OCI-LY3 (cell line): ENCODE measurements around the gene AMIGO2.

Experiments
- H2AFZ ChIP-seq: fragments of 200-600, 300-600 bp; shearing (Covaris generic); 2 replicates; pipeline ENCODE4 v1.6.0; 2014; ENCODE audit warnings: antibody characterized with exemption, low read depth, low read length
- H3K27ac ChIP-seq: fragments of 200-600, 300-600 bp; sonication (generic); 2 replicates; pipeline ENCODE4 v1.5.1; 2014; ENCODE audit warnings: mild to moderate bottlenecking, low read length, moderate library complexity, mixed read lengths
- H3K27me3 ChIP-seq: fragments of 200-600, 300-600 bp; sonication (generic); 2 replicates; pipeline ENCODE4 v1.6.1; 2014; ENCODE audit warnings: low read depth, low read length, mixed read lengths
- H3K36me3 ChIP-seq: fragments of 200-600, 300-600 bp; sonication (generic); replicated peaks from 2 replicates; pipeline ENCODE3; 2014; ENCODE audit warnings: low read depth, low read length, mixed read lengths
- H3K4me1 ChIP-seq: fragments of 300-600, 200-600 bp; sonication (generic); 2 replicates; pipeline ENCODE4 v1.6.1; 2014; ENCODE audit warnings: low read length, mixed read lengths
- H3K4me2 ChIP-seq: fragments of 200-600, 300-600 bp; sonication (generic); 2 replicates; pipeline ENCODE4 v1.6.1; 2014; ENCODE audit warnings: low read length, mixed read lengths
- H3K4me3 ChIP-seq: fragments of 300-600, 200-600 bp; sonication (generic); 2 replicates; pipeline ENCODE4 v1.5.1; 2014; ENCODE audit warnings: antibody characterized with exemption, mild to moderate bottlenecking, low read length, moderate library complexity
- H3K79me2 ChIP-seq: fragments of 300-600, 200-600 bp; shearing (Covaris generic); 2 replicates; pipeline ENCODE4 v1.6.1; 2014; ENCODE audit warnings: mild to moderate bottlenecking, low read length, mixed read lengths
- H3K9ac ChIP-seq: fragments of 300-600, 200-600 bp; shearing (Covaris generic); 2 replicates; pipeline ENCODE4 v1.6.0; 2014; ENCODE audit warnings: mild to moderate bottlenecking, low read length, moderate library complexity
- H3K9me3 ChIP-seq: fragments of 200-600, 300-600 bp; shearing (Covaris generic); 2 replicates; pipeline ENCODE4 v1.6.1; 2014; ENCODE audit warnings: low read length, mixed read lengths; ENCODE audit not compliant: insufficient read depth
- H4K20me1 ChIP-seq: fragments of 200-600, 300-600 bp; sonication (generic); 2 replicates; pipeline ENCODE4 v1.6.1; 2016; ENCODE audit warnings: low read length, mixed read lengths; ENCODE audit not compliant: insufficient read depth
- EZH2phosphoT487 ChIP-seq: fragments of 200-600 bp; shearing (Covaris generic); IDR thresholded peaks from 2 replicates; pipeline ENCODE4 v1.6.1; 2018; ENCODE audit warnings: antibody characterized with exemption, mixed run types, low read depth
- TF ChIP-seq, protein P1 (sequence below): fragments of 200-600, 300-600 bp; sonication (generic); IDR thresholded peaks from 2 replicates; pipeline ENCODE4 v1.5.1; 2014; ENCODE audit warnings: antibody characterized with exemption, low read length, low read depth

AMIGO2 gene

DNA sequence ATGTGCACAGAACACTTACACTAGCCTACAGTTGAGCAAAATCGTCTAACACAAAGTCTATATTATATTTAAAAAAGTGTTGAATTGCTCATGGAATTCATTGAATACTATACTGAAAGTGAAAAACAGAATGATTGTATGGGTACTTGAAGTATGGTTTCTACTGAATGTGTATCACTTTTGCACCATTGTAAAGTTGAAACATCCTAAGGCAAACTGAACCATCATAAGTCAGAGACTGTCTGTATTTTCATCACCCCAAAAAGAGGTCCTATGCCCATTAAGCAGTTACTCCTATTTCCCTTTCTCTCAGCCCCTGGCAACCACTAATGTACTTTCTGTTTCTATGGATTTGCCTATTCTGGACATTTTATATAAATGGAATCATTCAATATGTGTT lies 4.4 kb upstream of the AMIGO2 start:
- H3K9ac ChIP-seq: no peak overlapping the region

DNA sequence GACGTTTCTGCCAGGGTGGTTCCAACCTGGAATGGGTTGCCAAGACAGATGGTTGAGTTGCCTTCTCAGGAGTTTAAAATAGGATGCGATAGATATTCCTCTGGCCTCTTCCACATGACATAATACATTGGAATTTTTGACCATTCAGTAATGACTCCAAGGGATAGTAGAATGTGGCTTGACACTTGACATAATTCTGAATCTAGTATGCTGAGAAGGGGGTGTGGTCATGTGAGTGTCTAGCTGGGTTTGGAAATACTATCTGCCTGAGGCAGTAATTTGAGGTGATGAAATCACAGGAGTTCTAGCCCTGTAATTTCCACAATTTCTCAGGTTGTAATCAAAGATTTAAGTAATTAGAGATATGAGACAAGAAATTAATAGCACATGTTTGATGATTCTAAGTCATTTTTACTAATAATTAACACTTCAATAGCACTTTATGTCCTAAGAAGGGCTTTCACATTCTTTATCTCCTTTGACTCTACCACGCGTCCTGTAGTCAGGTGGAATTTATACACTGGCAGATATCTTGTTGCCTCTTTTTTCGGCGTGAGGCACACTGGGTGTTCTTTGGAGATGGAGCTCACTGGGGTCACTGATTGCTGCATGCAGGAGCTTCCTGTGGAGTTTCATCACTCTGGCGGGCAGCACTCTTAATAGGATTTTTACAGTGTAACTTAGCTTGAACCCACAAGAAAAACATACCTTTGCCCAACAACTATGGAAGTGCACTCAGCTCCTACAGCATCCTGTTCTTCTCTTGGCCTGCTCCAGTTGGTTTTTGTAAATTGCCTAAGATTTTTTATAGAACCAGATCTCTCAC lies 3.2 kb upstream of the AMIGO2 start:
- H3K36me3 ChIP-seq: peaks cover 12% of the 10 kb centered on the region
- H4K20me1 ChIP-seq: no peaks in the 10 kb centered on the region
- H2AFZ ChIP-seq: no peak overlapping the region
- TF ChIP-seq, protein P1, sequence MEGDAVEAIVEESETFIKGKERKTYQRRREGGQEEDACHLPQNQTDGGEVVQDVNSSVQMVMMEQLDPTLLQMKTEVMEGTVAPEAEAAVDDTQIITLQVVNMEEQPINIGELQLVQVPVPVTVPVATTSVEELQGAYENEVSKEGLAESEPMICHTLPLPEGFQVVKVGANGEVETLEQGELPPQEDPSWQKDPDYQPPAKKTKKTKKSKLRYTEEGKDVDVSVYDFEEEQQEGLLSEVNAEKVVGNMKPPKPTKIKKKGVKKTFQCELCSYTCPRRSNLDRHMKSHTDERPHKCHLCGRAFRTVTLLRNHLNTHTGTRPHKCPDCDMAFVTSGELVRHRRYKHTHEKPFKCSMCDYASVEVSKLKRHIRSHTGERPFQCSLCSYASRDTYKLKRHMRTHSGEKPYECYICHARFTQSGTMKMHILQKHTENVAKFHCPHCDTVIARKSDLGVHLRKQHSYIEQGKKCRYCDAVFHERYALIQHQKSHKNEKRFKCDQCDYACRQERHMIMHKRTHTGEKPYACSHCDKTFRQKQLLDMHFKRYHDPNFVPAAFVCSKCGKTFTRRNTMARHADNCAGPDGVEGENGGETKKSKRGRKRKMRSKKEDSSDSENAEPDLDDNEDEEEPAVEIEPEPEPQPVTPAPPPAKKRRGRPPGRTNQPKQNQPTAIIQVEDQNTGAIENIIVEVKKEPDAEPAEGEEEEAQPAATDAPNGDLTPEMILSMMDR: no peak
- TF ChIP-seq EZH2phosphoT487: no peak
- no peak overlapping the region for H3K4me2 ChIP-seq
- no peak overlapping the region for H3K4me3 ChIP-seq
- no peaks in the 10 kb centered on the region for H3K9me3 ChIP-seq
- peaks cover 24% of the 10 kb centered on the region for H3K79me2 ChIP-seq
- peaks cover 58% of the 10 kb centered on the region for H3K4me1 ChIP-seq
- no peaks in the 10 kb centered on the region for H3K27me3 ChIP-seq
- no peak overlapping the region for H3K27ac ChIP-seq
- no peak overlapping the region for H3K9ac ChIP-seq

More for the DNA sequence above, 4.4 kb upstream of the AMIGO2 start:
- Histone ChIP-seq H3K9me3 (no peaks in the 10 kb centered on the region), H3K36me3 (peaks cover 8% of the 10 kb centered on the region), H3K4me3 (no peak overlapping the region), H4K20me1 (no peaks in the 10 kb centered on the region), H2AFZ (no peak overlapping the region), H3K27ac (no peak overlapping the region), H3K27me3 (no peaks in the 10 kb centered on the region), H3K4me1 (peaks cover 51% of the 10 kb centered on the region), H3K4me2 (peak overlapping the region; percentile 72; the same call in 1 of the 2 replicates), H3K79me2 (peaks cover 12% of the 10 kb centered on the region)
- TF ChIP-seq EZH2phosphoT487: no peak
- TF ChIP-seq, protein P1: no peak

DNA sequence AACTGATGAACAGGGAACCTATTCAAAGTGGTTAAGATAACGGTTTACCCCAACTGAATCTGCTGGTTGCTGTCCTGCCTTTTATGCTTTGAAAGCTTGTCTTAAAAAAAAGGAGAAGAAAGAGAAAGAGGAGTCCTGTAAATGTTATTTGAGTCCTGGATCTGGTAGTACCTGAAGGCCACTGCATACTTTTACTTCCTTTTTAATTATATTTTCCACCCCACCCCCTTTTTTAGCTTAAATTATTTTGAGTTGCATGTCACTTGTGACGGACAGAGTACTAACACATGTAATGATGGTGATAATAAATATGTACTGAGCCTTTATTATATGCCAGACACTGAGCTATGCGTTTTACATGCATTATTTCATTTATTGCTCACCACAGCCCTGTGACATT lies 2.5 kb upstream of the AMIGO2 start:
- H3K4me3 ChIP-seq: no peak overlapping the region
- peaks cover 19% of the 10 kb centered on the region for H3K36me3 ChIP-seq
- TF ChIP-seq, protein P1: no peak
- no peak for TF ChIP-seq EZH2phosphoT487
- no peaks in the 10 kb centered on the region for H4K20me1 ChIP-seq
- peaks cover 31% of the 10 kb centered on the region for H3K79me2 ChIP-seq
- H3K4me1 ChIP-seq: peaks cover 64% of the 10 kb centered on the region
- H3K27me3 ChIP-seq: no peaks in the 10 kb centered on the region
- no peak overlapping the region for H3K9ac ChIP-seq
- no peak overlapping the region for H3K27ac ChIP-seq
- no peaks in the 10 kb centered on the region for H3K9me3 ChIP-seq
- H2AFZ ChIP-seq: no peak overlapping the region
- H3K4me2 ChIP-seq: no peak overlapping the region

DNA sequence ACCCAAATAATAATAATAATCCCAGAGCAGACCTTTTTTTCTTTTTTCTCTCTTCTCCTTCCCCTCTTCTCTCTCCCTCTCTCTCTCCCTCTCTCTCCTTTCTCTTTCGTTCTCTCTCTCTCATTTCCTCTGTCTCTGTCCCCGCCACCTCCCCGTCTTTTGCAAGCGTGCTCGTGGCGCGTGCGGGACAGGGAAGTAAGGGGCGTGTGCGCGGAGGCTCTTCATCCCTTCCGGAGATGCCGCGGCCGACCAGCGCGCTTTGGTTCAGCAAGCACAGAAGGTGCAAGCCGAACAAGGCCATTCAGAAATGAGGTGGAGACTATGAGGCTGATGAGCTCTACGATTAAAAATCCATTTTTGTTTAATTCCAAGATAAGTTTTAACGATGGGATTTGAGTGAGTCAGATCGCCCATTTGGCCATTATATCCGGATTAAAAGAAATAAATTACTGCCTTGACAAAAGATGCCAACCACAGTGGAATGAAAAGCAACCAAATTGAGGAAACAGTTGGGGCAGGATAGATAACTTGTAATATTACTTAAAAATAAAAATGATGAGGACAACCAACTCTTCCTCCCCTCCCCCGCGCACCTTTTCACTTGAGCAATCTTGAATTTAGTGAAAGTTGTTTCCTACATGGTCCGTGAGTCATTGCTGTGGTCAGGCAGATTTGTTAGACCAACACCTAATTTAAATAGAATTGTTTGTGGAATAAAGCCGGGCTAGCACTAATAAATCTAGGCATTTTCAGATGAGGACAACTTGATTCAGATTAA lies 1.2 kb upstream of the AMIGO2 start:
- TF ChIP-seq EZH2phosphoT487: no peak
- TF ChIP-seq, protein P1: no peak
- Histone ChIP-seq H3K9ac (peak overlapping the region; percentile 94), H3K36me3 (peaks cover 27% of the 10 kb centered on the region), H3K27ac (peak overlapping the region; percentile 73), H2AFZ (no peak overlapping the region), H4K20me1 (no peaks in the 10 kb centered on the region), H3K4me1 (peaks cover 61% of the 10 kb centered on the region), H3K4me3 (peak overlapping the region; percentile 88), H3K4me2 (peak overlapping the region; percentile 74), H3K79me2 (peaks cover 35% of the 10 kb centered on the region), H3K27me3 (no peaks in the 10 kb centered on the region), H3K9me3 (no peaks in the 10 kb centered on the region)
